ENCODE measurements around the gene PUSL1.

PUSL1 gene

GRCh38 chr1:1267488-1268283, 40.7 kb upstream of the PUSL1 start:
- Histone ChIP-seq H3K36me3 (ENCODE audit: control insufficient read depth, insufficient read depth, low read length) (peaks cover 75% of the 10 kb centered on the region), H3K4me3 (ENCODE audit: extremely low read depth, insufficient read depth, low read length, poor library complexity, severe bottlenecking) (no peak overlapping the region), H3K27ac (ENCODE audit: low read depth, low read length, severe bottlenecking) (no peak overlapping the region), H3K4me1 (ENCODE audit: control insufficient read depth, insufficient read depth, low read length, poor library complexity, severe bottlenecking) (peaks cover 16% of the 10 kb centered on the region), H3K9me3 (ENCODE audit: control insufficient read depth, low read length) (no peaks in the 10 kb centered on the region)
- WGBS, 2 experiments (ENCODE audit: insufficient coverage in 2 of 2) = 97% methylated on average over 39 of the region's 39 CpGs

DNA sequence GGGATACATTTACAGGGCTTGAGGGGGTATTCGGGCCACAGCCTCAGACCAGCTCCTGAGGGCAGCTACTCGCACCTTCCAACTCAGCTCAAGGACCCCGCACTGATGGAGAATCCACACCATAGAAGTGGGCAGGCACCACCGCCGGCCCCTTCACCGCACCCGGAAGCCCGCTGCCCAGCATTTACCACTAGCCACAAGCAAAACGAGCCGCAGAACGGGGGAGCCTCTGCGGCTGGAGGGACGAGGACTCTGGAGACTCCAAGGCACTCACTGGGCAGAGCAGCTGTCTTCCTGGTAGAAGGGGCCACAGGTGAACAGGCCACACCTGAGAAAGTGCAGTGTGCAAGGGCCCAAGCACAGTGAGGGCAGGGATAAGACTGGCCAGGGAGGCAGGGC, 40.1 kb upstream of the PUSL1 start:
- no peak overlapping the region for H3K4me3 ChIP-seq (ENCODE audit: extremely low read depth, insufficient read depth, low read length, poor library complexity, severe bottlenecking)
- peaks cover 69% of the 10 kb centered on the region for H3K36me3 ChIP-seq (ENCODE audit: control insufficient read depth, insufficient read depth, low read length)
- H3K4me1 ChIP-seq (ENCODE audit: control insufficient read depth, insufficient read depth, low read length, poor library complexity, severe bottlenecking) = peaks cover 16% of the 10 kb centered on the region
- WGBS, 2 experiments (ENCODE audit: insufficient coverage in 2 of 2) = 97 to 100% methylated on average over 10 to 13 of the region's 13 CpGs
- no peaks in the 10 kb centered on the region for H3K9me3 ChIP-seq (ENCODE audit: control insufficient read depth, low read length)
- no peak overlapping the region for H3K27ac ChIP-seq (ENCODE audit: low read depth, low read length, severe bottlenecking)

DNA sequence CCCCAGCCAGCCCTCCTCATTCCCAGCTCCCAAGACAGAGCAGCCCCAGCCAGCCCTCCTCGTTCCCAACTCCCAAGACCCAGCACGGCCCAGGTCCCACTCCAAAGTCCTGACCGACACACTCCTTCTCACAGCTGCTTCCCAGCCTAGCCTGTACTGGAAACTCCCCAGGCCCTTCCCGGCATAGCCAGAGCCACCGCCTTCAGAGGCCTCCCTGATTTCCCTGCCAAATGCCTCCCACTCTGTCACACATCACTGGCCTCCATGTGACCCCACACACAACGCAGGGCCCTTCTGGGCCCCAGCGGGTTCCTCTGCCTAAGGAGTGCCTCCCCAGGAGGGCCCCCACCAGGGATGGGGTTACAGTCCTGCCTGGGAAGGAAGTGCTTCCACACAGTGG, 37.6 kb upstream of the PUSL1 start:
- Histone ChIP-seq H3K4me3 (ENCODE audit: extremely low read depth, insufficient read depth, low read length, poor library complexity, severe bottlenecking) (no peak overlapping the region), H3K4me1 (ENCODE audit: control insufficient read depth, insufficient read depth, low read length, poor library complexity, severe bottlenecking) (peaks cover 9% of the 10 kb centered on the region), H3K27ac (ENCODE audit: low read depth, low read length, severe bottlenecking) (no peak overlapping the region), H3K9me3 (ENCODE audit: control insufficient read depth, low read length) (no peaks in the 10 kb centered on the region), H3K36me3 (ENCODE audit: control insufficient read depth, insufficient read depth, low read length) (peaks cover 50% of the 10 kb centered on the region)
- 95 to 100% methylated on average over 5 to 6 of the region's 7 CpGs for WGBS, 2 experiments (ENCODE audit: insufficient coverage in 2 of 2)

- 53 to 58% methylated on average over 42 to 43 of the region's 43 CpGs for WGBS, 2 experiments (ENCODE audit: insufficient coverage in 2 of 2)
Observed at GRCh38 chr1:1272341-1273208, 35.8 kb upstream of the PUSL1 start.

DNA sequence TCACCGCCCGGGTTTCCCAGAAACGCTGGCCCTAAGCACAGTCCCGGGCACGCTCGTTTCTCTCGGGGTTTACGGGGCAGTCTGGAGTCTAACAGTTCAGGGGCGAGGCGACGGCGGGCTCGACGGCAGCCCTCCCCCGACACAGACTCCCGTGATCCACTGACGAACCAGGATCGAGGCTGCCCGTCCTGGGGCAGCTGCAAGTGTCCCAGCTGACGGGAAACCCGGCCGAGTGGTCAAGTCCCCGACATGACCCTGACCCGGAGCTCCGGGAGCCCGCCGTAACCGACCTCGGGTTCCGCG, 35.2 kb upstream of the PUSL1 start:
- Histone ChIP-seq H3K4me3 (ENCODE audit: extremely low read depth, insufficient read depth, low read length, poor library complexity, severe bottlenecking) (peak overlapping the region; percentile 87), H3K36me3 (ENCODE audit: control insufficient read depth, insufficient read depth, low read length) (peaks cover 30% of the 10 kb centered on the region), H3K4me1 (ENCODE audit: control insufficient read depth, insufficient read depth, low read length, poor library complexity, severe bottlenecking) (peaks cover 9% of the 10 kb centered on the region), H3K9me3 (ENCODE audit: control insufficient read depth, low read length) (no peaks in the 10 kb centered on the region), H3K27ac (ENCODE audit: low read depth, low read length, severe bottlenecking) (peak overlapping the region; percentile 45)
- WGBS, 2 experiments (ENCODE audit: insufficient coverage in 2 of 2) = 0 to 1% methylated on average over 31 of the region's 31 CpGs

More at GRCh38 chr1:1272341-1273208, 35.8 kb upstream of the PUSL1 start:
- H3K4me3 ChIP-seq (ENCODE audit: extremely low read depth, insufficient read depth, low read length, poor library complexity, severe bottlenecking) = peak overlapping the region; percentile 87
- no peaks in the 10 kb centered on the region for H3K9me3 ChIP-seq (ENCODE audit: control insufficient read depth, low read length)
- peaks cover 9% of the 10 kb centered on the region for H3K4me1 ChIP-seq (ENCODE audit: control insufficient read depth, insufficient read depth, low read length, poor library complexity, severe bottlenecking)
- peak overlapping the region; percentile 45 for H3K27ac ChIP-seq (ENCODE audit: low read depth, low read length, severe bottlenecking)
- peaks cover 36% of the 10 kb centered on the region for H3K36me3 ChIP-seq (ENCODE audit: control insufficient read depth, insufficient read depth, low read length)

GRCh38 chr1:1273512-1274298, 34.7 kb upstream of the PUSL1 start, which contains the start of gene UBE2J2:
UBE2J2 (minus strand) TSS chr1:1273854; CDS start chr1:1267992, 5,862 bp downstream.
- H3K4me3 ChIP-seq (ENCODE audit: extremely low read depth, insufficient read depth, low read length, poor library complexity, severe bottlenecking) = peak within 1 kb of the TSS; percentile 87
- 0% methylated on average over 55 to 69 of the region's 105 CpGs for WGBS, 2 experiments (ENCODE audit: insufficient coverage in 2 of 2)
- H3K4me1 ChIP-seq (ENCODE audit: control insufficient read depth, insufficient read depth, low read length, poor library complexity, severe bottlenecking) = peaks cover 9% of the 10 kb centered on the region
- no peaks in the 10 kb centered on the region for H3K9me3 ChIP-seq (ENCODE audit: control insufficient read depth, low read length)
- H3K36me3 ChIP-seq (ENCODE audit: control insufficient read depth, insufficient read depth, low read length) = peaks cover 25% of the 10 kb centered on the region
- H3K27ac ChIP-seq (ENCODE audit: low read depth, low read length, severe bottlenecking) = peak within 1 kb of the TSS; percentile 45

DNA sequence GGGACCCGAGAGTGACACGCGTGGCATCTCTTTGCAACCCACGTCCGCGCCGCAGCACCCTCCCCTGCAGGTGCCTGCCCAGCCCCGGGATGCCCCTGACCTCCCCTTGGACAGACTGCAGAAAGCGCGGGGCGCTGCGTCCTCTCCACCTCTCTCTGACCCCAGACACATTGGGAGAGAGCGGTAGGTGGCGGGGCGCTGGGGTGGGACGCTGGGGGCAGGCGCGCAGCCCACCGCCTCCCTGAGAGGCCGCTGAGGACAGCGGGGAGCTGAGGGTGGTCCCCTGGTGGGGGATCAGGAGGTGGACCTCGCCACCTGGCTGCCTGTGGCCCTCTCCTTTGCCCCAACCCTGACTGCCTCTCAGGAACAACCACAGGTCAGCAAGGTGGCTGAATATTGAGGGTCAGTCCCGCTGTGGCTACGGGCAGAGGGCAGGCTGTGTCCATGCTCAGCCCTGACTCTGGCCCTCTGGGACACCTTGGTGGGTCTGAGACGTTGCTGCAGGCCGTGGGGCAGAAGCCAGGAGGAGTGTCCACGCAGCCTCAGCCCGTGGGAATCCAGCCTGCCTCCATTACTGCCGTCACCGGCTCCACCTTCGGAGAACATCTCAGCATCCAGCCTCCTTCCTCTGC, 34.0 kb upstream of the PUSL1 start:
- peaks cover 22% of the 10 kb centered on the region for H3K36me3 ChIP-seq (ENCODE audit: control insufficient read depth, insufficient read depth, low read length)
- peaks cover 9% of the 10 kb centered on the region for H3K4me1 ChIP-seq (ENCODE audit: control insufficient read depth, insufficient read depth, low read length, poor library complexity, severe bottlenecking)
- 40 to 62% methylated on average over 20 to 24 of the region's 31 CpGs for WGBS, 2 experiments (ENCODE audit: insufficient coverage in 2 of 2)
- no peak overlapping the region for H3K27ac ChIP-seq (ENCODE audit: low read depth, low read length, severe bottlenecking)
- no peaks in the 10 kb centered on the region for H3K9me3 ChIP-seq (ENCODE audit: control insufficient read depth, low read length)
- peak overlapping the region; percentile 87 for H3K4me3 ChIP-seq (ENCODE audit: extremely low read depth, insufficient read depth, low read length, poor library complexity, severe bottlenecking)

DNA sequence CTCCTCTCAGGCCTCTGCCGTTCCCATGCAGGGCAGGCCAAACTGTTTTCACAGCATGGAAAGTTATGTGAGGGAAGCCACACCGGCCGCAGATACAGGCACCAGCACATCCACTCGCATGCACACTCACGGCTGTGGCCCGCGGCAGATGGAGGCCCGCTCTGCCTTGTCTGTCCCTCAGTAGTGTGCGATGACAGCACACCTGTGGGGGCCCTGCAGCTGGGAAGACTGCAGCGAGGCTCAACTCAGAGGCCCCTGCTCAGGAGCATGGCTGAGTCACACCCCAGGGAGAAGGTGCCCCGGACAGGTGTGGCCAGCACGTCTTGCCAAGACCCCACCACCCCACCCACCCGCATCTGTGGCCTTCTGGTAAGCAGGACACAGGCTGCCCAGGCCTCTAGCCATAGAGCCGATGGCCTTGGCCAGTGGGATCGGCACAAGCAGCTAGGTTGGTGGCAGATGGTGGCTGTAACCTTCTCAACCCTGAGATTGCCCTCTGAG, 33.4 kb upstream of the PUSL1 start:
- Histone ChIP-seq H3K4me3 (ENCODE audit: extremely low read depth, insufficient read depth, low read length, poor library complexity, severe bottlenecking) (no peak overlapping the region), H3K4me1 (ENCODE audit: control insufficient read depth, insufficient read depth, low read length, poor library complexity, severe bottlenecking) (peaks cover 9% of the 10 kb centered on the region), H3K9me3 (ENCODE audit: control insufficient read depth, low read length) (no peaks in the 10 kb centered on the region), H3K36me3 (ENCODE audit: control insufficient read depth, insufficient read depth, low read length) (peaks cover 18% of the 10 kb centered on the region), H3K27ac (ENCODE audit: low read depth, low read length, severe bottlenecking) (no peak overlapping the region)
- 91 to 97% methylated on average over 11 to 13 of the region's 15 CpGs for WGBS, 2 experiments (ENCODE audit: insufficient coverage in 2 of 2)

- Histone ChIP-seq H3K4me1 (ENCODE audit: control insufficient read depth, insufficient read depth, low read length, poor library complexity, severe bottlenecking) (peaks cover 9% of the 10 kb centered on the region), H3K4me3 (ENCODE audit: extremely low read depth, insufficient read depth, low read length, poor library complexity, severe bottlenecking) (no peak overlapping the region), H3K27ac (ENCODE audit: low read depth, low read length, severe bottlenecking) (no peak overlapping the region), H3K9me3 (ENCODE audit: control insufficient read depth, low read length) (no peaks in the 10 kb centered on the region), H3K36me3 (ENCODE audit: control insufficient read depth, insufficient read depth, low read length) (peaks cover 11% of the 10 kb centered on the region)
- WGBS, 2 experiments (ENCODE audit: insufficient coverage in 2 of 2) = 88 to 95% methylated on average over 5 to 9 of the region's 9 CpGs
Observed at GRCh38 chr1:1275836-1276235, 32.6 kb upstream of the PUSL1 start.

GRCh38 chr1:1278620-1279019, 29.8 kb upstream of the PUSL1 start:
- WGBS, 2 experiments (ENCODE audit: insufficient coverage in 2 of 2) = 92 to 97% methylated on average over 10 of the region's 13 CpGs
- no peaks in the 10 kb centered on the region for H3K9me3 ChIP-seq (ENCODE audit: control insufficient read depth, low read length)
- no peaks in the 10 kb centered on the region for H3K36me3 ChIP-seq (ENCODE audit: control insufficient read depth, insufficient read depth, low read length)
- no peaks in the 10 kb centered on the region for H3K4me1 ChIP-seq (ENCODE audit: control insufficient read depth, insufficient read depth, low read length, poor library complexity, severe bottlenecking)
- H3K27ac ChIP-seq (ENCODE audit: low read depth, low read length, severe bottlenecking) = no peak overlapping the region
- H3K4me3 ChIP-seq (ENCODE audit: extremely low read depth, insufficient read depth, low read length, poor library complexity, severe bottlenecking) = no peak overlapping the region
